Endothelial cell of umbilical vein (primary cell): ENCODE results near the gene KCNJ6.

Experiments used
- EZH2 ChIP-seq: IDR thresholded peaks from 2 replicates; pipeline ENCODE4 v1.6.1; 2012; ENCODE audit warnings: borderline replicate concordance, low read depth, mild to moderate bottlenecking, moderate library complexity, low read length, inconsistent platforms; ENCODE audit not compliant: severe bottlenecking
- FOS ChIP-seq: IDR thresholded peaks from 2 replicates; pipeline ENCODE4 v1.6.1; 2011; ENCODE audit warnings: mild to moderate bottlenecking, low read length, moderate library complexity, borderline replicate concordance; ENCODE audit not compliant: insufficient read depth
- JUN ChIP-seq: IDR thresholded peaks from 2 replicates; pipeline ENCODE4 v1.6.1; 2011; ENCODE audit warnings: borderline replicate concordance, low read depth; ENCODE audit not compliant: insufficient read length, insufficient read depth
- POLR2A ChIP-seq: IDR thresholded peaks from 2 replicates; pipeline ENCODE4 v1.6.1; 2012; ENCODE audit warnings: low read depth, mild to moderate bottlenecking, control low read depth, low read length
- POLR2AphosphoS5 ChIP-seq: IDR thresholded peaks from 2 replicates; pipeline ENCODE4 v1.6.1; 2012; ENCODE audit warnings: low read depth, mild to moderate bottlenecking, control low read depth, low read length, moderate library complexity; ENCODE audit not compliant: insufficient read depth
- TF ChIP-seq, protein P1 (sequence below), 2 donors: IDR thresholded peaks; 1 replicate in 1 of 2; 2 replicates in 1 of 2; pipeline ENCODE4 v1.5.1; 2011; ENCODE audit warnings: low read length in 2 of 2, mild to moderate bottlenecking in 2 of 2, moderate library complexity in 2 of 2, control low read depth in 1 of 2, inconsistent platforms in 1 of 2, low read depth in 1 of 2; ENCODE audit not compliant: insufficient read depth in 1 of 2; ENCODE audit errors: extremely low read depth in 1 of 2
- TF ChIP-seq, protein P2 (sequence below): IDR thresholded peaks from 2 replicates; pipeline ENCODE4 v1.6.1; 2011; ENCODE audit not compliant: insufficient read depth, insufficient read length

DNA sequence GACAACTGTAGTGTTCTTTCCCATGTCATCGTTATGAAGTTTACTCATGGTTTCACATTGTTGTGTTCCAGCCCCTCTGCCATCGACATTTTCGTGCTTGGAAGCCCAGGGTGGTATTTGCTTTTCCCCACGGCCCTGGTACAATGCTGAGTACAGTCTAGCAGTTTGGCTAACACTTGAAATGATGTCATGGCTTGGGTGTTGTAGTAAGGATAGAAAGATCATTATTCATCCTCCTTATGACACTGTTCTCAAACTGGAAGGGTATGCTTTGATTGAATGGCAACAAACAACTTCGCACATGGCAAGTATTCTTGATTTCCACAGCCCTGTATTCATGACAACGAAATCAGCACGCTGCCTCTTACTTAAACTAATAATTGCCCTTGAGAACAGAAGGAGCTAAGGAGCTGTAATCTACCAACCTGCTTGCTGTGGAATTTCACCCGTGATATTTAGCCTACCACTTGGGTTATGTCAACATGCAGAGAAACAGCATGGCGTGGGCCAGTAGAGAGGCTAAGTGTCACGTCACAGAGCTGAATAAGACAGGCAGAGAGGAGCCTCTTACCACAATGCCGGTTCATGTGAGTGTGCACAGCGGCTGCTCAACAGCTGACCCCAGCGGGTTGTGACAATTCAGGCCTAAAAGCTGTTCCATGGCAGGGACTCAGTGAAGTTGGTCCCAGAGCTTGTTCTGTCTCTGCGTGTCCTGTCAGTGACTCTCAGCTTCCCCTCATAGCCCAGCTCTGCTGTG is 73.9 kb downstream of the KCNJ6 start:
- TF ChIP-seq POLR2AphosphoS5 = no peak
- TF ChIP-seq, protein P1, sequence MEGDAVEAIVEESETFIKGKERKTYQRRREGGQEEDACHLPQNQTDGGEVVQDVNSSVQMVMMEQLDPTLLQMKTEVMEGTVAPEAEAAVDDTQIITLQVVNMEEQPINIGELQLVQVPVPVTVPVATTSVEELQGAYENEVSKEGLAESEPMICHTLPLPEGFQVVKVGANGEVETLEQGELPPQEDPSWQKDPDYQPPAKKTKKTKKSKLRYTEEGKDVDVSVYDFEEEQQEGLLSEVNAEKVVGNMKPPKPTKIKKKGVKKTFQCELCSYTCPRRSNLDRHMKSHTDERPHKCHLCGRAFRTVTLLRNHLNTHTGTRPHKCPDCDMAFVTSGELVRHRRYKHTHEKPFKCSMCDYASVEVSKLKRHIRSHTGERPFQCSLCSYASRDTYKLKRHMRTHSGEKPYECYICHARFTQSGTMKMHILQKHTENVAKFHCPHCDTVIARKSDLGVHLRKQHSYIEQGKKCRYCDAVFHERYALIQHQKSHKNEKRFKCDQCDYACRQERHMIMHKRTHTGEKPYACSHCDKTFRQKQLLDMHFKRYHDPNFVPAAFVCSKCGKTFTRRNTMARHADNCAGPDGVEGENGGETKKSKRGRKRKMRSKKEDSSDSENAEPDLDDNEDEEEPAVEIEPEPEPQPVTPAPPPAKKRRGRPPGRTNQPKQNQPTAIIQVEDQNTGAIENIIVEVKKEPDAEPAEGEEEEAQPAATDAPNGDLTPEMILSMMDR (IDR thresholded peaks at IDR 0.05; ENCODE audit: extremely low read depth in 1 of 2, insufficient read depth in 1 of 2, low read depth in 1 of 2, low read length in 2 of 2) = no peak
- no peak for TF ChIP-seq FOS
- TF ChIP-seq EZH2 = no peak
- TF ChIP-seq, protein P2, sequence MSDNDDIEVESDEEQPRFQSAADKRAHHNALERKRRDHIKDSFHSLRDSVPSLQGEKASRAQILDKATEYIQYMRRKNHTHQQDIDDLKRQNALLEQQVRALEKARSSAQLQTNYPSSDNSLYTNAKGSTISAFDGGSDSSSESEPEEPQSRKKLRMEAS = no peak
- TF ChIP-seq POLR2A = no peak
- TF ChIP-seq JUN = no peak
